Spleen (tissue), 7 donors: ENCODE results near the gene CD19.

ENCODE experiments used
- POLR2A ChIP-seq, 3 donors: fragments of 450-650 bp; IDR thresholded peaks; one replicate each; pipeline ENCODE4 v1.5.1; 2017; ENCODE audit warnings: antibody characterized with exemption in 3 of 3, mild to moderate bottlenecking in 1 of 3
- TF ChIP-seq, protein P1 (sequence below), 11 experiments: fragments of 200-600 bp in 7 of 11; fragments of 450-650 bp in 4 of 11; sonication (generic) in 4 of 11; IDR thresholded peaks in 8 of 11; conservative IDR thresholded peaks in 3 of 11; 1 replicate in 7 of 11; 2 replicates in 4 of 11; pipeline versions ENCODE4 v1.4.0 to v1.8.0; 2016 to 2021; ENCODE audit warnings: antibody characterized with exemption in 11 of 11, inconsistent platforms in 4 of 11, mild to moderate bottlenecking in 1 of 11
- donor health status: DM: no; HTN: no; CAD: no; lungs with moderate emphysema.
- donor health status: DM: no; HTN: no; CAD: no.
- donor health status: DM: no; HTN: no; CAD: no.

DNA sequence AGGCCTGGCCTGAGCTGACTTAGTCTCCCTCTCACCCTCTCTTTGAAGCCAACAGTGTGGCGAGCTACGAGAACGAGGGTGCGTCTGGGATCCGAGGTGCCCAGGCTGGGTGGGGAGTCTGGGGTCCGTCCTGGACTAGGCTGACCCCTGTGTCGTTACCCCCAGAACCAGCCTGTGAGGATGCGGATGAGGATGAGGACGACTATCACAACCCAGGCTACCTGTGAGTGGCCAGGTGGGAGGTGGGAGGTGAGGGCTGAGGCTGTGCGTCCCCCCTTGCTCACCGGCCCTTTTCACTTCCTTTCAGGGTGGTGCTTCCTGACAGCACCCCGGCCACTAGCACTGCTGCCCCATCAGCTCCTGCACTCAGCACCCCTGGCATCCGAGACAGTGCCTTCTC, 54.7 kb downstream of the CD19 start:
- TF ChIP-seq, protein P1, sequence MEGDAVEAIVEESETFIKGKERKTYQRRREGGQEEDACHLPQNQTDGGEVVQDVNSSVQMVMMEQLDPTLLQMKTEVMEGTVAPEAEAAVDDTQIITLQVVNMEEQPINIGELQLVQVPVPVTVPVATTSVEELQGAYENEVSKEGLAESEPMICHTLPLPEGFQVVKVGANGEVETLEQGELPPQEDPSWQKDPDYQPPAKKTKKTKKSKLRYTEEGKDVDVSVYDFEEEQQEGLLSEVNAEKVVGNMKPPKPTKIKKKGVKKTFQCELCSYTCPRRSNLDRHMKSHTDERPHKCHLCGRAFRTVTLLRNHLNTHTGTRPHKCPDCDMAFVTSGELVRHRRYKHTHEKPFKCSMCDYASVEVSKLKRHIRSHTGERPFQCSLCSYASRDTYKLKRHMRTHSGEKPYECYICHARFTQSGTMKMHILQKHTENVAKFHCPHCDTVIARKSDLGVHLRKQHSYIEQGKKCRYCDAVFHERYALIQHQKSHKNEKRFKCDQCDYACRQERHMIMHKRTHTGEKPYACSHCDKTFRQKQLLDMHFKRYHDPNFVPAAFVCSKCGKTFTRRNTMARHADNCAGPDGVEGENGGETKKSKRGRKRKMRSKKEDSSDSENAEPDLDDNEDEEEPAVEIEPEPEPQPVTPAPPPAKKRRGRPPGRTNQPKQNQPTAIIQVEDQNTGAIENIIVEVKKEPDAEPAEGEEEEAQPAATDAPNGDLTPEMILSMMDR (IDR thresholded peaks at IDR 0.05 in 8 of 11, conservative IDR thresholded peaks at IDR 0.05 in 3 of 11) = no peak
- no peak for TF ChIP-seq POLR2A (IDR thresholded peaks at IDR 0.05)
